Forelimb muscle (tissue), 1 donor: ENCODE results near the gene ITGB1BP1. TPM values are rescaled to one million over a fixed set of nuclear protein-coding genes. Genes with fewer than 3 reads are reported as not detected.

Experiments
- polyA plus RNA-seq: library from polyadenylated mRNA; unstranded; fragments of 120-200 nt; gene quantifications from one replicate; pipeline ENCODE4 v1.2.1, GENCODE V29; 2013; ENCODE audit not compliant: insufficient read length

ITGB1BP1 gene
- polyA plus RNA-seq, 1 donor, result 60.8 TPM

Other genes with a start within 250 kb of the ITGB1BP1 start
- 17.6 TPM for gene ASAP2, start 216.7 kb downstream of the ITGB1BP1 start, polyA plus RNA-seq
- 33.4 TPM for gene CPSF3, start 126 bp upstream of the ITGB1BP1 start, polyA plus RNA-seq
- 53.0 TPM for gene IAH1, start 51.0 kb upstream of the ITGB1BP1 start, polyA plus RNA-seq
- gene ADAM17, start 132.3 kb upstream of the ITGB1BP1 start, polyA plus RNA-seq, result 25.4 TPM
- gene YWHAQ, start 207.5 kb upstream of the ITGB1BP1 start, polyA plus RNA-seq, result 174 TPM